Smooth muscle cell of the brain vasculature (primary cell): Measurements from ENCODE around the gene ZNHIT3.

Source experiments
- DNase-seq: peaks from one replicate; pipeline ENCODE4 v3.0.0-alpha.2; 2012; ENCODE audit warnings: low read depth, low spot score

Gene ZNHIT3

GRCh38 chr17:36511216-36511615, 24.7 kb downstream of the ZNHIT3 start:
- no peak for DNase-seq

- DNase-seq = no peak
These were observed 26.2 kb downstream of the ZNHIT3 start for GRCh38 chr17:36512641-36513040.

GRCh38 chr17:36514856-36515255, 28.4 kb downstream of the ZNHIT3 start:
- DNase-seq = no peak

GRCh38 chr17:36515837-36516236, 29.4 kb downstream of the ZNHIT3 start:
- no peak for DNase-seq

- DNase-seq = no peak
These were observed 36.6 kb downstream of the ZNHIT3 start for GRCh38 chr17:36523113-36523512.

- no peak for DNase-seq
These were observed 38.0 kb downstream of the ZNHIT3 start for GRCh38 chr17:36524428-36524876.

GRCh38 chr17:36525113-36525512, 38.6 kb downstream of the ZNHIT3 start:
- DNase-seq = no peak

- DNase-seq = no peak
These were observed 39.4 kb downstream of the ZNHIT3 start for GRCh38 chr17:36525888-36526287.

GRCh38 chr17:36527621-36528250, 41.3 kb downstream of the ZNHIT3 start:
- DNase-seq = no peak

GRCh38 chr17:36529121-36529520, 42.6 kb downstream of the ZNHIT3 start:
- no peak for DNase-seq

- DNase-seq = no peak
These were observed 46.0 kb downstream of the ZNHIT3 start for GRCh38 chr17:36532435-36532975.

- DNase-seq = peak; percentile 21
These were observed 47.7 kb downstream of the ZNHIT3 start for GRCh38 chr17:36533935-36534839.

- peak; percentile 56 for DNase-seq
These were observed 48.6 kb downstream of the ZNHIT3 start, which contains the start of the genes MYO19 and PIGW for GRCh38 chr17:36534840-36535668. Gene MYO19 (minus strand): TSS chr17:36534868. CDS start chr17:36532538, 2,330 bp downstream. Gene PIGW (plus strand): TSS chr17:36534987. CDS start chr17:36537102, 2,115 bp downstream.

- DNase-seq = no peak
These were observed 49.2 kb downstream of the ZNHIT3 start for GRCh38 chr17:36535669-36536081.

- DNase-seq = no peak
These were observed 54.2 kb downstream of the ZNHIT3 start for GRCh38 chr17:36540696-36541095.

GRCh38 chr17:36542755-36543154, 56.3 kb downstream of the ZNHIT3 start:
- no peak for DNase-seq

- DNase-seq = no peak
These were observed 57.5 kb downstream of the ZNHIT3 start for GRCh38 chr17:36544044-36544306.

GRCh38 chr17:36544307-36545076, 58.0 kb downstream of the ZNHIT3 start, which contains the start of gene GGNBP2:
Gene GGNBP2 (plus strand): TSS chr17:36544919. CDS start chr17:36545725, 806 bp downstream.
- DNase-seq = peak; percentile 90

GRCh38 chr17:36545077-36545464, 58.6 kb downstream of the ZNHIT3 start:
- DNase-seq = no peak
